ENCODE results near the gene CELSR1.
"Not testable (repeated sequence)": the region's sequence is repeated elsewhere in the genome, so short reads cannot be mapped to it uniquely, and the experiment has no call there.

Gene CELSR1

DNA sequence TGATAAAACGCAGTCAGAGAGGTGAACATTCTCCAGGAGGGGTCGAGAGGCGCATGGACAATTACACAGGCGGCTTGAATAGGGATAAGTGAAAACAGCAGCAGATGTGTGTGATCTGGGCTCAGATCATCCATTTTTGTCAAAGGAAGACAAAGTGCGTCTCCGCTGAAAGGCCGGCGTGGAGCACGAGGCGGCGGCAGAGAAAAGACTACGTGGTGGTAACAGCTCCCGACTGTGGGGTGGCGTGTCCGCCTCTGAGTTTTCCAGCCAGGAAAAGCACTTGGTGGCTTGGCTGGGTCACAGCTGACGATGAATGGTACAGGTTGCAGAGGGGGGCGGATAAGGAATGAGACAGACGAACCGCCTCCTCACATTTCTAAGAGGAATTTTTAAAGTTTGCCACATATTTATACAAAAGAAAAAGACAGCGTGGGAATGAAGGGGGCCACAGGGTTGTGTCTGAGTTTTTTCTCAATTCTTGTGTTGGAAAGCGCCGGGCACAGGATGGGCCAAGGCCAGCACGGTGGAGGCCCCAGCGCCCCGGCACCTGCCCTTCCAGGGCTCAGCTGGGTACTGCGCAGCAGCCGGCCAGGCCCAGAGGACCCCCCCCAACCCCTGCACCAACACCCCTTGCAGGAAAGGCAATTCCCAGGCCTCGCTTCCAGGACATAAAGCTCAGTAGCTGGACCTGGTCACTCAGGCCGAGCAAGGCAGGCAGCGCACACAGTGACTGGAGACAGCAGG lies 121.5 kb downstream of the CELSR1 start:
- DNase-seq: no peak

DNA sequence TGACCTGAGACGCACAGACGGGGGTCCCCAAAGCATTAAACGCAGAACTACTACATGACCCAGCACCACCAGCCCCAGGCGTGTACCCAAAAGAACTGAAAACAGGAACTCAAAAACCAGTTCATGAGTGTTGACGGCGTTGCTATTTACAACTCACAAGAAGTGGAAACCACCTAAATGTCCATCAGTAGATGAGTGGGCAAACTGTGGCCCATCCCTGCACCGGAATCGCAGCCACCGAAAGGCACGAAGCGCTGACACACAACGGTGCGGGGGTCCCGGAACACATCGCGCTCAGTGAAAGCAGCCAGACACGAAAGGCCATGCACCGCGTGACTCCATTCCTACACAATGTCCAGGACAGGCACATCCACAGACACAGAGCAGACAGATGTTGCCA lies 122.7 kb downstream of the CELSR1 start:
- DNase-seq: no peak

DNA sequence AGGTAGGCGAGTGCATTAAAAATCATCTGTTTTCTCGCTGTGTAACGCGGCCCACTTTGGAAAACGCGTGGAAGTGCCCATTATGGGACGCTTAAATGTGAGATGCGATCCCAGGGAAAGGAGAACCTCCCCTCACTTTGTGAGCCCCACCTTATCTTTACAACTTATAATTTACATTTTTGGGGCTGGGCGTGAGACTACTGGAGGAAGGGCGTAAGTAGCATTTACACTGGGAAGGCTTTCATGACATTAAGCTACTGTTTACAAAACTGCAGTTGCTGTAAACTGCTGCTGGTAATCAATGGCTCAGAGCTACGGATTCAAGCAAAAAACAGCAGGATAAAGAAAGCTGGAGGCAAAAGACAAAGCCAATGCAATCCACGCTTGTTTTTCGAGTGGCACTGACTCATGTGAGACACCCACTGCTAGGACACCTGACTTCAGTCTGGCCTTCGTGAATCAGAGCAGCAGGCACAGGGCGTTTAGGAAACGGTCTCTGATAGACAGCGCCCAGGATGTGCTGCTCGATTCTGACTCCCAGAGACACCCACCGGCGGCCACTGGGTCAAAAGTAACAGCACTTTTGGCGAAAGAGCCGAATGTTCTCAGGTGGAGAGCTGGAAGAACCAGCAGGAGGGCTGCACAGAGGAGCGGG lies 123.6 kb downstream of the CELSR1 start:
- no peak for DNase-seq

DNA sequence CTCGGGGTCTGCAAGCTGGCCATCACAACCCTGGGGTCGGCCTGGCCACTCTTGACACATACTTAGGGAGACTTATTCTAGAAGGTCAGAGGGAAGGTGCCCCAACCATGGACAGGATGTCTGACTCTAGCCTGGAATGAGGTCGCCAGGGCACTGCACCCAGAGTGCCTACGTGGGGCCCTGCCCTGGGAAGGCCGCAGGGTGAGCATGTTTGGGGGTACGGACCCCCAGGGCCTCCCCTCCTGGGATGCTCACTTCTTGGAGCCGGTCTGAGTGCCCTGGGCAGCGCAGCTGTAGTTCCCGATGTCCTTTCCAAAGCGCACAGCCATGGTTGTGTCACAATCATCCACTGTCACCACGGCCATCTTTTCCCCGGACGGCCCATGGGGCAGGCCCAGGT lies 126.1 kb downstream of the CELSR1 start:
- no peak for DNase-seq

DNA sequence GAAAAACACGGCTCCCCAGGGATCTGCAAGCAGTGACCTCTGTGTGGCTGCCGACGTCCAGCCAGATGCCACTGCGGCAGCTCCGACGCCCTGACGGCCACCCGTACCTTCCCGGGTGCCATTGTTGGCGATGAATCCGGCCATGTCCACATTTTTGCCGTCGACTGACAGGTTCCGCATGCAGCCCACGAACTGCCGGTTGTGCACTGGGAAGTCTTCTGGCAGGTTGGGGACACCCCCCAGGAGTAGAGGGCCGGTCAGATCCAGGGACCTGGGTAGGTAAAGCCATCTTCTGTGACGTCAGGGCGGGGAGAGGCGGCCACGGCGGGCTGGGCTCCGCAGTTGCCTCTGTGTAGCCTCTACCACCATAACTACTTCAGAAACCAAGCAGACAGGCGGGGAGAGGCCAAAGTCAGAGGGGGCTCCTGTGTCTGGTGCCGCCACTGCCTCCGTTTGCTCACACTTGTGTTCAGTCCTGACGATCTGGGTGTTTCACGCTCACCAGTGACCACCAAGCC lies 127.1 kb downstream of the CELSR1 start:
- no peak for DNase-seq

DNA sequence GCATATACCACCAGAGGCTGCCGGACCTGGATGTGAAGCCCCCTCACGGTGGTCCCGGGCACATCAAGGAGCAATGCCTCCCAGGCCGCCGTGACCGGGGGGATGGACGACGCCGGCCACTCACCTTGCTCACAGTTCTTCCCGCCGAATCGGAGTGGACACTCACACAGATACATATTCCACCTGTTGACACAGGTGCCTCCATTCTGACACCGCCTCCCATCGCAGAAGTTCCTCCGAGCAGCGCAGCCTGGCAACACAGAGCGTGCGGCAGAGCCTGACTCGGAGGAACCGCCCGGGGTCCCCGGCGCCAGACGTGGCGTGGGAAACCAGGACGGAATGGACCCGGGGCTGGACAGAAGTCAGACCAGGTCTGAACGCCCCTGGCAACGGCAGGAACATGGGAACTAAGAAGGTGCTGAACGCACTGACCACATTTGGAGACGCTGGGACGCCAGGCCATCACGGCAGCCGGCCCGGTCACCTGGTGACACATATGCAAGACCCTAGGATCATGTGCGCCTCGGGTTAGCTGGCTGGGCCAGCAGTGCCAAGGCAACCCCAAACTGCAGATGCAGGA lies 127.7 kb downstream of the CELSR1 start:
- DNase-seq: no peak

DNA sequence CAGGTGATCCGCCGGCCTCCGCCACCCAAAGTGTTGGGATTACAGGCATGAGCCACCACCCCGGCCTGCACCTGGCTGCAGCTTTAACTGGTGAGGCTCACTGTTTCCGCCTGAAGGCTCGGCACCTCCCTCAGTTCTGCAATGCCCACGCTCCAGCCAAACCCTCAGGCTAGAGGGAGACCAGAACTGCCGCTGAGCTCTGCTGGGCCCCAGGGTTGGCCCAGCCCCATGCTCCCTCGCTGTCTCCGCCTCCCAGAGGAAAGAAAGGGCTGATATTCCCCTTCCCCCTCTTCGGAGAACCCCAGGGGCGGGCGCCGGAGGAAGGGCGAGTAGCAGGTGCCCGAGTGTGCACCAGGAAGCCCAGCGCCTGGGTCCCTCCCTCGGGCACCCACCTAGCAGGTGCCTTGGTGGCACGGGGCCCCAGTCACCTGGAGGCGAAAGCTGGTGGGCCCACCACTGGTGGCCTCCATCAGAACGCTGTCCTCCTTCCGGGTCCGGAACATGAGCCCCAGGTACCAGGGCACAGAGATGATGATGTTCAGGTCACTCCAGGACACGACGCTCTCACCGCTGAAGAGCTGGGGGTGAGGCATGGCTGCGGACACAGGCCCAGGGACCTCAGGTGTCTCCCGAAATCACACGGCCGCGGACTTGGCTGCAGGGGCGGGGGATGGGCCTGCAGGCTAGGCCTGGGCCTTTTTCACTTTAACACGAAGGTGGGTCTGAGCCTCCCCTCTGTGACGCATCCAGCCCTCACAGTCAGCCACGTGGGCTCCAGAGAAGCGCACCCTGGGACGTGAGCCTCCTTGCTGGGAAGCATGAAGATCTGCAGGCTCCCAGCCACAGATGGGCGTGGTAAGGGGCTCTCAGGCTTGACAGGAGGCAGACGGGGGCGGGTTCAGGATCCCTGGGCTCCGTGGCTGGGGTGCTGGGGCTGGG lies 128.6 kb downstream of the CELSR1 start:
- no peak for DNase-seq

DNA sequence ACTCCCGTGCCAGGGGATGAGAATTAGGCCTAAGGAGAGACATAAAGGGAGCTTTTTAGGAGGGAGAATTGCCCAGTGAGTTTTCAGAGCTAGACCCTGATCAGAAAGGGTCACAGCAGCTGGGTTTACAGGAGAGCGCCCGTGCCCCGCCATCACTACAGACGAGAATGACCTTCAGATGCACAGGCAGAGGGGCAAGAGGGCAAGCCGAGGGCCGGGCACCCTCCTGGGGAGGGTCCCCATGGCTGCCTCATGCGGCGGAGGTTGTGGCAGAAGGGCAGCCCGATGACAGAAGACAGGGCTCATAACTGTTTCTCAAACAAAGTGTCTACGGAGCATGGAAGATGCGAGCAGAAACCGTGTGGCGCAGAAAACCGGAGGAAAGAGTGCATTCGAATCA lies 129.7 kb downstream of the CELSR1 start:
- no peak for DNase-seq

DNA sequence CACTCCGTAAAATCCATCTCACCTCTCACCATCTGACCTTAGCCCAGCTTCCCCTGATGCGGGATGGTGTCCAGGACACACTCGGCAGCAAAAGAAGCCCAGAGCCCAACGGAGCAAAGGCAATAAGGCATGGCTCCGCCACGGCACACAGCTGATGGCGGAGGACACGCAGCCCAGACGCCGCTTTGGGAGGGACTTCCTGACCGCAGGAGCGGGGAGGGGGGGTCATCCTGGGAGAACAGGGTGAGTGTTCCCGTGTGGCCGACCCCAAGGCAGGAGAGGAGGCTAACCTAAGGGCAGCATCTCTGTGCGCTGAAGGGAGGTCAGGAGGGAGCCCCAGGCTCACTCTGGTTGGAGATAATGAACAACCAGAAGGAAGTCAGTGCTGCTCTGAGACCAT lies 130.6 kb downstream of the CELSR1 start:
- no peak for DNase-seq

DNA sequence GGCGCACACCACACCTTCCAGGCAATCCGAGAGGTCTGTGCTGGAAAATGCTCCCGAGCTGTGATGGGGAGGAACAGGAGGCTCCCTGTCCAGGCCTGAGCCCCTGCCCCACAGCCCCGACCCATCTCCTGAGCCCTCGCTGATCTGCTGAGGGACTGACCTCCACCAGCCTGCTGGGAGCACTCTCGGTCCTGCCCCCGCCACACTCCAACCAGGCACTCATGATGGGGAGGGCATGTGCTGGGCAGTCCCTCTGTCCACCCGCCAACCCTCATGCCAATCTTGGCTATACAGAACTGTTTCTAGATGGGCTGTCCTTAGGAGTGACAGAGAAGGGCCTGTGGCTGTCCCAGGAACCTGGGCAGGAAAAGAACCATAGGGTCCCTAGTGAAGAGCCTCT lies 131.1 kb downstream of the CELSR1 start:
- no peak for DNase-seq

DNA sequence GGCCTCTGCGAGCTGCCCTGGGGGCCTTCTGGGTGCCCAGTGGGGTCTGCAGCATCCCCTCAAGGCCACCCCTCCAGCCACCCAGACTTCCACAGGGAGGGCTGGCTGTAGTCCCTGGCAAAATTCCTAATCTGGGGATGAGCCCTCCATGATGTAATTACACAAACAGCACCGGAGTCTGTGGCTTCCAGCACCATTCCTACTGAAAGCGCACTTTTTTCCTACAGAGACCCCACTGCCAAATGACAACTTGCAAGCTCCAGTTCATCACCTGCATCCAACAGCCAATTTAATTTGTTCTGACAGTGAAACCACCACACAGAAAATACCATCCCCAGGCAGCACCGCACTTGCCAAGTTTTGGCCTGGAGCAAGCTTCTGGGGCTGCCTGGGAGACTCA lies 131.5 kb downstream of the CELSR1 start:
- no peak for DNase-seq

DNA sequence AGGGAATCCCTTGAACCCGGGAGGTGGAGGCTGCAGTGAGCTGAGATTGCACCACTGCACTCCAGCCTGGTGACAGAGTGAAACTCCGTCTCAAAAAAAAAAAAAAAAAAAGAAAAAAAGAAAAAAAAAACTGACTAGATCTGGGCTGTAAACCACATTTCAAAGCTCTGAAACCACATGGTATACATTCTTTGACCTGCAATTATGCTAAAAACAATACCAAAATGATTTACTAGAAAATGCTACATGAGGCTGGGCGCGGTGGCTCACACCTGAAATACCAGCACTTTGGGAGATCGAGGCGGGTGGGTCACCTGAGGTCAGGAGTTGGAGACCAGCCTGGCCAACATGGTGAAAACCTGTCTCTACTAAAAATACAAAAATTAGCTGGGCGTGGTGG lies 133.5 kb downstream of the CELSR1 start:
- DNase-seq: not testable (repeated sequence)

DNA sequence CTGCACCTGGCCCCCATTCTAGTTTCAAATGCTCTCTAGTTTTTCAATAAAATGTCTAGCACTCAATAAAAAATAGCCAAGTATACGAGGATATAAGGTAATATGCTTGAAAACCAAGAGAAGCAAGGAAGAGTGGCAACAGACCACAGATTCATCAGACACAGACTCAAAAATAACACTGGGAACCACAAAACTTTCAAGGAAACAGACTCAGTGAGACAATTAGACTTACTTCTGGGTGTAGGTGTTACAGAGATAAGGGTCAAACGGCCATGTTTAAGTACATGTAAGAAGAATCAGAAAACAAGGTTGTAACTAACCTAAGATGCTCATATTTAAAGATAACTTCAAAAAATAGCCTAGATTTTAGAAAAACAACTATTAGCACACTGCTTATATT lies 134.9 kb downstream of the CELSR1 start:
- DNase-seq: no peak

DNA sequence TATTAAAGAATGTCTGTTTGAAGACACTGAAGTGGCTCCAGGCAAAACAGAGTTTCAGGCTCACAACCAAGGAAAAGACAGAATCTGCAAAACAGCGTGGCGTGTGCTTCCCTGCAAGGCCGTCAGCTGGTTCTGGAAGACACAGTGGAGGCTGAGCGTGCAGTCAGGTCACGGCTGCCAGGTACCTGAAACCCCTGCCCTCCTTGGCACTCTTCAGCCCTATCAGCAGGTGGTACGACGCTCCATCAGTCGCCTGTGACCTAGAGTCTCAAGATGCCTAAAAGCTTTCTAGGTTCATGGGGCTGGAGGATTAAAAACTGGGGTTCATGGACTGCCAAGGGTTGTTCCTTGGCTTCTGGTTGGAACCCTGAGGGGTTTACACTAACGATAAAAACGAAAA lies 136.1 kb downstream of the CELSR1 start:
- DNase-seq: no peak

DNA sequence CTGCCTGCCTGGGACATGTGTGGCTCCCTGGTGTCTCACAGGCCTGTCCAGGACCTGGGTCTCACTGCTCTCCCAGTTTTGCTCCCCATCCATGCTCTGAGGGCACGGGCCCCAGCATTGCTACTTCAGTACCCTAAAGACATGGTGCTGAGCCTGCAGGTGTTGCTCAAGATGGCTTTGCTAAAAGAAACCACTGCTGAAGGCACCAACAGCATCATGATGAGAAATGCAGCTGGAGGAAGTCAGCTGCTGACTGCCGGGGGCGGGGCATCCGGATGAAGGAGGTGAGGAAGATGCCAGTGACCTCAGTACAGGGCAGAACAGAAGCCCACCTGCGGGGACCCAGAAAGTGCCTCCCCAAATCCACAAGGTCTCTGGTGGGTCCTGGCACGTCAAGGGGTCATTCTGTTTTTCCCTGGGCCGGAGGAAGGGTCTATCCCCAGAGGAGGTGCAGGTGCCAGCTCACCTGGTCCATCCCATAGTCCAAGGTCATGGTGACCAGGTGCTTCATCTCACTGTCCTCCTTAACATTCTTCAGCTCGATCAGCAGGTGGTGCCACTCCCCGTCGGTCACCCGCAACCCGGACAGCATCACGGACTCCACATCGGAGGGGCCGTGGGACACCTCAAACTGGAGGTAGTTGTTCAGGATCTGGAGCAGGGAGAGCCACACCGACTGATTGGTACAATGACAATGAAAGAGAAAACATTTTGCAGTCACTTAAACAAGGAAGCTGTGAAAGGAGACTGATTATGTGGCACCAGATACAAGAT lies 138.0 kb downstream of the CELSR1 start:
- no peak for DNase-seq

DNA sequence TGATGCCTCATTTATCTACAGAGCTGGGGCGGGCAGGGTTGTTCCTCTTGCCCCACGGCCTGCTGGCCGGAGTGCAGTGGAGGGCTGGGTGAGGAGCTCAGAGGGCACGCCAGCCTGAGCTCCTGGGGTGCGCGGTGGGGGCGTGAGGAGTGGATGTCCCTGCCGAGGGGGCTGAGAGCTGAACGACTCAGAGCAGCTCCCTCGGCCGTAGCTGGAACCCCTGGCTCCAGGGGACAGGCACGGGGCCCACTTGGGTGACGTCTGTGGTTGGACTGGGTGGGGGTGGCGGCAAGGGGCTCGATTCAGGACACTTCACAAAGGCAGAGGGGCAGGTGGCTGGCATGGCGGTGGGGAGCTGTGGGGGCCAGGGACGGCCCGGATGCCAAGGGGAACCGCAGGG lies 139.5 kb downstream of the CELSR1 start:
- no peak for DNase-seq

DNA sequence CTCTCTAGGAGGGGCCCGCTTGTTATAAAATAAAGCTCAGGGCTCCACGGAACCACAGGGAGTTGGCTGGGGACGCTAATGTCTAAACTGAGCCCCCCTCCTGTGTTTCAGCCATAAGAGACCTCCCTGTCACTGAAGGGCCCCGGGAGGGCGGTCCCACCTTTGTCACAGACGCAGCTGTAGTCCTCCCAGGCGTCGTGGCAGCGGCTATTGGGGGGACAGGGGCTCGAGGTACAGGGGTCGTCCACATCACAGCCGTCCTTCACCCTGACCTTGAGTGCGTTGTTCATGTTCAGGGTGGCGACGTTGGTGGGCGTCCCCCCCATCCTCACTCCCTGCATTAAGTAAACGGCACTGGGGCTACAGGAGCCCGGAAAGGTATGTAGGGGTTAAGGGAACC lies 139.9 kb downstream of the CELSR1 start:
- DNase-seq: no peak

DNA sequence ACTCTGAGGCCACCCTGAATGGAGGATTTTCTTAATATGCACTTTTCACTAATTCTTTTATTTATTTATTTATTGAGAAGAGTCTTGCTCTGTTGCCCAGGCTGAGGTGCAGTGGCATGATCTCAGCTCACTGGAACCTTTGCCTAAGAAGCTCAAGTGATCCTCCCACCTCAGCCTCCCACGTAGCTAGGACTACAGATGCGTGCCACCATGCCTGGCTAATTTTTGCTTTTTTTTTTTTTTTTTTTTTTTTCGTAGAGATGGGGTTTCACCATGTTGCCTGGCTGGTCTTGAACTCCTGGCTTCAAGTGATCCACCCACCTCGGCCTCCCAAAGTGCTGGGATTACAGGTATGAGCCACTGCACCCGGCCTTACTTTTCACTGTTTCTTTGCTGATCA lies 140.4 kb downstream of the CELSR1 start:
- not testable (repeated sequence) for DNase-seq

DNA sequence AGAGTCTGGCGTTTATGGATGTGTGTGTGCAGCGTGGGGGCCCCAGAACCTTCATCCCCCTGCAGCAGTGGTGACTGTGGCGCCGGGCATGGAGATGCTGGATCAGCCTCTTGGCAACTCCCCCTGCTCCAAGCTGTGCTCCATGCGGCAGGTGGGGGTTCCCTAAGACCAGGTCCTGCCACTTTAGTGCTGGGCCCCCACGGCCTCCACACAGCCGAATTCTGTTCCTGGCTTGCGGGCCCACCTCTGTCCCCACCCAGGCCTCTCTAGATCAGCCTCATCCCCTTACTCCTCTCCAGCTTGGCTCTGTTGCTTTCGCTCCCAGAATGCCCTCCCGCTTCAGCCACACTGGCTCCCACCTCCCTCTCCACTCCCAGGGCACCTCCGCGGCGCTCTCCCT lies 142.3 kb downstream of the CELSR1 start:
- DNase-seq: no peak

DNA sequence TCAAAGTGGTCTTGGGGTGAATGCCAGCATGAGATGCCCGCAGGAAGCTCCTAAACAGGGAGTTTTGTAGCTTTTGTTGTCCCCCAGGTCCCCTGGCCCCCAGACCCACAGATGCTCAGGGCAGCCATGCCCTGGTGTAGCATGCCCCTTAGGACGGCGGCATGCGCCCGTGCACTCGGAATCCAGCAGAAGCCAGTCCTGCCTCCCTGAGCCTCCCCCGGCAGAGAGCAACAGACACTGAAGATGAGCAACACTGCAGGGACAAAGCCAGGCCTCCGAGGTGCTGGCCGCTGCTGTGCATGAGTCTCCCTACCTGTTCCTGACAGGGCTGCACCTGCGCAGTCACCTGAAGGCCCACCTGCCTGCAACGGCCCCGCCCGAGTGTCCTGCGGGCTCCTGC lies 142.8 kb downstream of the CELSR1 start:
- DNase-seq: no peak

DNA sequence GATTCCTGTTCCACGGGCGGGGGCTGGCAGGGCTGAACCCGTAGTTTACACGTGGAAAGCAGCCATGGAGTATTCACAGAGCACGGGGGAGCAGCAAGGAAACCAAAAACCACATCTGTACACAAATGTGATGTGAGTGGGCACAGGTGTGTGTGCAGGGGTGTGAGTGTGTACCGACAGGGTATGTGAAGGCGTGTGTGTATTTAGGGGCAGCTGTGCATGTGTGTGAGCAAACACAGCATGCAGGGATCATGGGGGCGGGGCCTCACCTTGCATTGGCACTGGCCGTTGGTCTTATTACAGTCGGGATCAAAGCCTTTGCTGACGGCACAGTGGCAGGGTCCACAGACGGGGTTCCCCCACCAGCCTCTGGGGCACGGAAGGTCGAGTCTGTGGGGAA lies 143.5 kb downstream of the CELSR1 start:
- DNase-seq: no peak

DNA sequence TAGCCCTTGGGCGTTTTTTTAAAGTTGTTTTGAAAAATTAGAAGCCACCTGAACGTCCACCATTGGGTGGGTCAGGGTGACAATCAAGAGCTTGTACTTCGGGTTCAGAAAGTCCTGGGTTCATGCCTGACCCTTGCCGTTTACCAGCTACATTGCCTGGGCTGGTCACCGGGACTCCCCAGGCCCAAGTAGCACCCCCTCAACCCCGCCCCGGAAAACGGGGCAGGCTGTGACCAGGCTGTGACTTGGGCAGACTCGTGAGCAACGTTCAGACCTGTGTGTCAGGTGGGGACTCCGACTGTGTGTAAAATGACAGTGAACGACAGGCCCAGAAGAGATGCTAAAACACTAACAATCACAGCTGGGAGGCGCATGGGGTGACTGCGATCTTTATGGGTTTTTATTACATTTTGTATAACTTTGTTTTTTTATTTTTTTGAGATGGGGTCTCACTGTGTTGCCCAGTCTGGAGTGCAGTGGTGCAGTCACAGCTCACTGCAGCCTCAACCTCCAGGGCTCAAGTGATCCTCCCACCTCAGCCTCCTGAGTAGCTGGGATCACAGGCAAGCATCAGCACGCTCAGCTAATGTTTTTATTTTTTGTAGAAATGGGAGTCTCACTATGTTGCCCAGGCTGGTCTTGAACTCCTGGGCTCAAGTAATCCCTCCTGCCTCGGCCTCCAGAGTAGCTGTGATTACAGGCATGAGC lies 145.1 kb downstream of the CELSR1 start:
- no peak for DNase-seq

All from stimulated activated naive CD4-positive, alpha-beta T cell (primary cell).